ENCODE results near the gene PHF1.

The PHF1 gene

GRCh38 chr6:33456156-33456555 is 45.3 kb downstream of the PHF1 start:
- no peak for TF ChIP-seq CTCF (IDR thresholded peaks at IDR 0.05; ENCODE audit: low read depth, low read length)
- no peak for DNase-seq (ENCODE audit: low read depth in 2 of 2)
- no peak overlapping the region for H3K4me3 ChIP-seq (replicated peaks in 1 of 2; ENCODE audit: low read depth in 2 of 2, low read length in 2 of 2)

- DNase-seq (ENCODE audit: low read depth in 2 of 2) = no peak
- TF ChIP-seq CTCF (IDR thresholded peaks at IDR 0.05; ENCODE audit: low read depth, low read length) = no peak
These were observed 47.9 kb downstream of the PHF1 start for GRCh38 chr6:33458676-33459075.

GRCh38 chr6:33459226-33459625 is 48.4 kb downstream of the PHF1 start:
- H3K4me3 ChIP-seq (replicated peaks in 1 of 2; ENCODE audit: low read depth in 2 of 2, low read length in 2 of 2) = no peak overlapping the region
- no peak for DNase-seq (ENCODE audit: low read depth in 2 of 2)
- no peak for TF ChIP-seq CTCF (IDR thresholded peaks at IDR 0.05; ENCODE audit: low read depth, low read length)

More at GRCh38 chr6:33458676-33459075, 47.9 kb downstream of the PHF1 start:
- no peak overlapping the region for H3K4me3 ChIP-seq (replicated peaks in 1 of 2; ENCODE audit: low read depth in 2 of 2, low read length in 2 of 2)
